Esophagus muscularis mucosa (tissue), 4 donors: ENCODE results near the gene METTL26. TPM values are rescaled to one million over a fixed set of nuclear protein-coding genes. Genes with fewer than 3 reads are reported as not detected.
A peak's percentile ranks its signal among the peaks of the same experiment; 100 is the strongest.

Experiments used
- DNase-seq: peaks from one replicate; pipeline ENCODE4 v3.0.0-alpha.2; 2017; ENCODE audit errors: extremely low spot score
- H3K27ac ChIP-seq, 4 donors: fragments of 200-600 bp; sonication (generic); replicated peaks in 1 of 4; 1 replicate in 3 of 4; 2 replicates in 1 of 4; pipeline ENCODE4 v1.5.1; 2016 to 2019; ENCODE audit warnings: mild to moderate bottlenecking in 1 of 4
- H3K27me3 ChIP-seq, 4 donors: fragments of 200-600 bp; sonication (generic); one replicate each; pipeline versions ENCODE4 v1.5.1 to v1.6.0; 2016 to 2019
- H3K36me3 ChIP-seq, 4 donors: fragments of 200-600 bp; sonication (generic); one replicate each; pipeline ENCODE4 v1.5.1; 2016 to 2019
- H3K4me1 ChIP-seq, 4 donors: fragments of 200-600 bp; sonication (generic); one replicate each; pipeline ENCODE4 v1.5.1; 2016 to 2019
- H3K4me3 ChIP-seq, 4 donors: fragments of 200-600 bp; sonication (generic); 1 replicate in 2 of 4; 2 replicates in 2 of 4; pipeline ENCODE4 v1.5.1; 2016 to 2019; ENCODE audit warnings: mild to moderate bottlenecking in 4 of 4, moderate library complexity in 1 of 4
- H3K9me3 ChIP-seq, 4 donors: fragments of 200-600 bp; sonication (generic); 1 replicate in 3 of 4; 2 replicates in 1 of 4; pipeline ENCODE4 v1.5.1; 2016 to 2019
- EP300 ChIP-seq: sonication (generic); formaldehyde crosslinking; IDR thresholded peaks from one replicate; pipeline ENCODE4 v1.6.1; 2017; ENCODE audit warnings: antibody characterized with exemption
- POLR2A ChIP-seq: fragments of 450-650 bp; IDR thresholded peaks from one replicate; pipeline ENCODE4 v1.6.1; 2017; ENCODE audit warnings: antibody characterized with exemption, moderate library complexity, mild to moderate bottlenecking, low read depth
- POLR2AphosphoS5 ChIP-seq, 2 donors: sonication (generic); formaldehyde crosslinking; IDR thresholded peaks; one replicate each; pipeline ENCODE4 v1.6.1; 2017; ENCODE audit warnings: antibody characterized with exemption in 2 of 2
- WGBS: methylation state at CpG from one replicate; pipeline ENCODE4 v1.1.5; 2018; 5-methylcytosine and 5-hydroxymethylcytosine counted together
- intact Hi-C: fragments of 100-400 bp; cut with DNase I; formaldehyde crosslinking; loops from one replicate; pipeline ENCODE4 v1.15.1; 2023
- total RNA-seq, 4 donors: library from RNA; depleted of rRNA; stranded (reverse); fragments of >200 nt; gene quantifications; one replicate each; pipeline versions ENCODE4 v1.1.0 to v1.2.1, GENCODE V29; 2016
- TF ChIP-seq, protein P1 (sequence below), 3 experiments: fragments of 200-600 bp in 2 of 3; fragments of 450-650 bp in 1 of 3; sonication (generic) in 2 of 3; IDR thresholded peaks; one replicate each; pipeline ENCODE4 v1.5.1; 2017 to 2019; ENCODE audit warnings: antibody characterized with exemption in 3 of 3, mild to moderate bottlenecking in 2 of 3, moderate library complexity in 1 of 3

Gene METTL26
- total RNA-seq, 4 donors from 2014 or later = 129 to 166 (median 142) TPM

DNA sequence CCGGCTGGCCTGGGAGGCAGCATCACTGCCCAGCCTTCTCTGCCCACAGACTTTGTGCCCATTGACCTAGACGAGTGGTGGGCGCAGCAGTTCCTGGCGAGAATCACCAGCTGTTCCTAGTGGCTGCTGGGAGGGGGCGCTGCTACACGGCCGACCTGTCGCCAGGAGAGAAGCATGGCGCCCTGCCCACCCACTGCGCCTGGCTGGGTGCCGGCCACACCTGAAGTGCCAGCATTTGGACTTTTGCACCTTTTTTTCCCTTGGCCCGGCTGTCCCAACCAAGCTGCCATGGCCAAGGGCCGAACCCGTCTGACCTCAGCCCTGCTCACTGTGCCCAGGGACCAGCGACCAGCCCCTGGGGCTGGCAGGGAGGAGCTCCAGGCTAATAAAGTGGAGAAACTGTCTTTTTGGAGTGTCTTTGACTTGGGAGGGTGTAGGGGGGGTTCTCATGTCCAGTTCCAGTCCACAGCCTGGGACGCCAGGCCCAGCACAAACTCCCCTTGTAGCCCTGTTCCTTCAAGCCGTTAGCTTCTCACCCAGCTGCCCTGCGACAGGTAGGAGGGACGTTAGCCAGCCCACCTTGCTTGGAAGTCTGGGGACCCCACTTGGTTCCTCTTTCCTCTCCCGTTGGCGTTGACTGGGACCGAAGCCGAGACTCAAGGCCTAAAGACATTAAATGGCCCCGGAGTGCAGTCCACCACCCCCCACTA is 12.1 kb upstream of the METTL26 start:
- H3K27me3 ChIP-seq = no peaks in the 10 kb centered on the region
- H3K36me3 ChIP-seq = peaks cover 0 to 23% (median 12%) of the 10 kb centered on the region in 4 donors
- no peaks in the 10 kb centered on the region for H3K9me3 ChIP-seq
- no peak for DNase-seq
- H3K4me3 ChIP-seq = peak overlapping the region; percentile 65 to 79 (median 76)
- peaks cover 46 to 76% (median 63%) of the 10 kb centered on the region in 4 donors for H3K4me1 ChIP-seq
- TF ChIP-seq EP300 = no peak
- TF ChIP-seq, protein P1, sequence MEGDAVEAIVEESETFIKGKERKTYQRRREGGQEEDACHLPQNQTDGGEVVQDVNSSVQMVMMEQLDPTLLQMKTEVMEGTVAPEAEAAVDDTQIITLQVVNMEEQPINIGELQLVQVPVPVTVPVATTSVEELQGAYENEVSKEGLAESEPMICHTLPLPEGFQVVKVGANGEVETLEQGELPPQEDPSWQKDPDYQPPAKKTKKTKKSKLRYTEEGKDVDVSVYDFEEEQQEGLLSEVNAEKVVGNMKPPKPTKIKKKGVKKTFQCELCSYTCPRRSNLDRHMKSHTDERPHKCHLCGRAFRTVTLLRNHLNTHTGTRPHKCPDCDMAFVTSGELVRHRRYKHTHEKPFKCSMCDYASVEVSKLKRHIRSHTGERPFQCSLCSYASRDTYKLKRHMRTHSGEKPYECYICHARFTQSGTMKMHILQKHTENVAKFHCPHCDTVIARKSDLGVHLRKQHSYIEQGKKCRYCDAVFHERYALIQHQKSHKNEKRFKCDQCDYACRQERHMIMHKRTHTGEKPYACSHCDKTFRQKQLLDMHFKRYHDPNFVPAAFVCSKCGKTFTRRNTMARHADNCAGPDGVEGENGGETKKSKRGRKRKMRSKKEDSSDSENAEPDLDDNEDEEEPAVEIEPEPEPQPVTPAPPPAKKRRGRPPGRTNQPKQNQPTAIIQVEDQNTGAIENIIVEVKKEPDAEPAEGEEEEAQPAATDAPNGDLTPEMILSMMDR (IDR thresholded peaks at IDR 0.05) = peak; percentile 8 to 28 (median 9)
- intact Hi-C loops = no loop called here
- WGBS = 43% methylated on average over 8 of the region's 24 CpGs
- peak overlapping the region; percentile 83 to 92 (median 90) for H3K27ac ChIP-seq

DNA sequence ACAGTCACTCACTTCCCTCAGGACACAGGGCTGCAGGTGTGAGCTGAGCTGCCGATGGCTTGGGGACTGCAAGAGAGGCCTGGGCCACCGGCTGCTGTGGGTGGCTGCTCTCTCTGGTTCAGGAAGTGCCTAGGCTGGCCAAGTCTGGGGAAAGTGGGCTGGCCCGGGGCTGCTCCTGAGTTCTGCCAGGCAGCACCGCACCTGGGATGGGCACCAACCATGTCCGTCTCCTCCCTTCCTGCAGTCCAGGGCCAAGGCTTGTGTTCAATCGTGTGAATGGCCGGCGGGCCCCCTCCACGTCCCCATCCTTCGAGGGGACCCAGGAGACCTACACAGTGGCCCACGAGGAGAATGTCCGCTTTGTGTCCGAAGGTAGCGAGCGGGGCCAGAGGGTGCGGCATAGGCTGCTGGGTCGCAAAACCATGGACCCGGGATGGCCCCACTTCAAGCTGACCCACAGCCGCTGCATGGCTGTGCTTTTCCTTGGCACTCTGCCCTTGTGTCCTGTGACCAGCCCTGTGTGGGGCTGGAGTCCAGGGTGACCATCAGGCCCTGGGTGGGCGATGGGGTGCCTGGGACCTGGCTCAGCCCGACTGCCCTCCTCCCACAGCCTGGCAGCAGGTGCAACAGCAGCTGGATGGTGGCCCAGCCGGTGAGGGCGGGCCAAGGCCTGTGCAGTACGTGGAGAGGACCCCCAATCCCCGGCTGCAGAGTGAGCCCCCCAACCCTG is 11.2 kb upstream of the METTL26 start:
- H3K9me3 ChIP-seq = no peaks in the 10 kb centered on the region
- DNase-seq = no peak
- no peak for TF ChIP-seq EP300
- TF ChIP-seq POLR2AphosphoS5 (IDR thresholded peaks at IDR 0.05) = no peak
- TF ChIP-seq, protein P1 (IDR thresholded peaks at IDR 0.05) = no peak
- TF ChIP-seq POLR2A = no peak
- H3K27ac ChIP-seq = peak overlapping the region in 3 of 4 donors; percentile 49 to 92 (median 91)
- WGBS = 87% methylated on average over 15 of the region's 25 CpGs
- peaks cover 54 to 85% (median 72%) of the 10 kb centered on the region in 4 donors for H3K4me1 ChIP-seq
- H3K36me3 ChIP-seq = peaks cover 0 to 14% (median 7%) of the 10 kb centered on the region in 4 donors
- H3K27me3 ChIP-seq = no peaks in the 10 kb centered on the region
- H3K4me3 ChIP-seq = no peak overlapping the region
- intact Hi-C loops = no loop called here

DNA sequence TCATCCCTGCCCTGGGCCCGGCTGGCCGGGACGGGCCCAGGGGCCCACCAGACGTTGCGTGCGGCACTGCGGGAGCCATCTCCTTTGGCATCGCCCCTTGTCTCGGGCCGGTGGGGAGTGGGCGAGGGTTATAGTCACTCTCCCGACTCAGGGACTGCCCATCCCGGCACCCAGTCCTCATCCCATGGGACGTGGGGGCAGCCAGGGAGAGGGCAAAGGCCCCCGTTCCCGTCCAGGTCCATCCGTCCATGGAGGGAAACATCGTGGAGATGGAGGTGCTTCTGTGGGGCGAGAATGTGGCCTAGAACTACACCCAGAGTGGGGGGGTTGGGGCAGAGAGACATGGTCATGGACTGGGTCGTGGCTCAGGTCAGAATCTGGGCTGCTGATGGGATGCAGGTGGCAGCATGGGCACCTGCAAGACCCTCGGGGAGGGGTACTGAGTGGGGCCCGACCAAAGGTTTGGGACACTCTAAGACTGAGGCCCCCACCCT is 10.6 kb upstream of the METTL26 start:
- 78% methylated on average over 19 of the region's 22 CpGs for WGBS

DNA sequence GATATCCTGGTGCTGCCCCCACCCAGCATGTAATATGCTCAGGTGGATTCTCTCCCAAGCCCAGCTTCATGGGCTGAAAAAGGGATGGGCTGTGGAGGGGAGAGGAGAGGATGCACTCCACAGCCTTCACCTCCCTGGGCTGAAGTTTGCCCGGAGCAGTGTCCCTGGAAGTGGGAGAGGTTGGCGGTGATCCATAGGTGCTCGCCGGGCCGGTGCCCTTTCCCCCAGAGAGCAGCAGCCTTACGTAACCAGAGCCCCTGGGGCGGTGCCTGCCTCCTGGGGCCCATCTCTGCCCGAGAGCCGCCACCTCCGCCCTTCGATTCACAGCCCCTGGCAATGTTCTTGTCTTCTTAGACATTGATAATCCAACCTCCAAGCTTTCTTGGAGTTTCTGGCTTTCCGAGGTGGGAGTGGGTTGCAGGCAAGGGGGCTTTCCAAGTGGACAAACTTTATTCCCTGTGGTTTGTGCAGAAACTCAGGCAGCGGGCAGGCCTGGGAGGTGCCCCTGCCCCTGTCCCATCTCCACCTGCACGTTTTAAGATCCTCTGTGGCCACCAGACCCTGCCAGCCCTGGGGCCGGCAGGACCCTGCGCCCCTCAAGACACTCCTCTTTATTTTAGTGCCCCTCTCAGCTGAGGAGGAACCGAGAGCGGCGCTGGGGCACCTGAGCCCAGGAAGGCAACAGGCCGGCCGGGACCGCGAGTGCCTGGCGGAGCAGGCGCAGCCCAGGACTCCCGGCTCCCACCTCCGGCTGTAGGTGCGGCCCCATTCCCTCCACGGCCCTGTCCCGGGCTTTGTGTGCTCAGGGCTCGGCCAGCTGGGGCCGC is 10.0 kb upstream of the METTL26 start:
- no peak for TF ChIP-seq POLR2AphosphoS5 (IDR thresholded peaks at IDR 0.05)
- no peak for TF ChIP-seq POLR2A
- TF ChIP-seq, protein P1 (IDR thresholded peaks at IDR 0.05) = no peak
- no peak for TF ChIP-seq EP300
- peaks cover 0 to 5% (median 4%) of the 10 kb centered on the region in 4 donors for H3K36me3 ChIP-seq
- H3K9me3 ChIP-seq = no peaks in the 10 kb centered on the region
- no peak for DNase-seq
- H3K4me1 ChIP-seq = peaks cover 55 to 95% (median 78%) of the 10 kb centered on the region in 4 donors
- H3K4me3 ChIP-seq = no peak overlapping the region
- H3K27me3 ChIP-seq = no peaks in the 10 kb centered on the region
- WGBS = 73% methylated on average over 13 of the region's 32 CpGs
- H3K27ac ChIP-seq = peak overlapping the region in 3 of 4 donors; percentile 47 to 57 (median 48)
- intact Hi-C loops = no loop called here

More for the DNA sequence above, 10.6 kb upstream of the METTL26 start:
- no peak overlapping the region for H3K4me3 ChIP-seq
- no peaks in the 10 kb centered on the region for H3K9me3 ChIP-seq
- intact Hi-C loops = no loop called here
- DNase-seq = no peak
- peaks cover 55 to 90% (median 73%) of the 10 kb centered on the region in 4 donors for H3K4me1 ChIP-seq
- no peaks in the 10 kb centered on the region for H3K27me3 ChIP-seq
- TF ChIP-seq POLR2AphosphoS5 (IDR thresholded peaks at IDR 0.05) (no peak), POLR2A (no peak)
- TF ChIP-seq, protein P1 (IDR thresholded peaks at IDR 0.05) = no peak
- H3K27ac ChIP-seq = peak overlapping the region in 3 of 4 donors; percentile 47 to 57 (median 48)
- H3K36me3 ChIP-seq = peaks cover 0 to 8% (median 4%) of the 10 kb centered on the region in 4 donors
